ENCODE measurements around the gene TIMM50.
"Not testable (repeated sequence)": the region's sequence is repeated elsewhere in the genome, so short reads cannot be mapped to it uniquely, and the experiment has no call there.

Gene TIMM50

DNA sequence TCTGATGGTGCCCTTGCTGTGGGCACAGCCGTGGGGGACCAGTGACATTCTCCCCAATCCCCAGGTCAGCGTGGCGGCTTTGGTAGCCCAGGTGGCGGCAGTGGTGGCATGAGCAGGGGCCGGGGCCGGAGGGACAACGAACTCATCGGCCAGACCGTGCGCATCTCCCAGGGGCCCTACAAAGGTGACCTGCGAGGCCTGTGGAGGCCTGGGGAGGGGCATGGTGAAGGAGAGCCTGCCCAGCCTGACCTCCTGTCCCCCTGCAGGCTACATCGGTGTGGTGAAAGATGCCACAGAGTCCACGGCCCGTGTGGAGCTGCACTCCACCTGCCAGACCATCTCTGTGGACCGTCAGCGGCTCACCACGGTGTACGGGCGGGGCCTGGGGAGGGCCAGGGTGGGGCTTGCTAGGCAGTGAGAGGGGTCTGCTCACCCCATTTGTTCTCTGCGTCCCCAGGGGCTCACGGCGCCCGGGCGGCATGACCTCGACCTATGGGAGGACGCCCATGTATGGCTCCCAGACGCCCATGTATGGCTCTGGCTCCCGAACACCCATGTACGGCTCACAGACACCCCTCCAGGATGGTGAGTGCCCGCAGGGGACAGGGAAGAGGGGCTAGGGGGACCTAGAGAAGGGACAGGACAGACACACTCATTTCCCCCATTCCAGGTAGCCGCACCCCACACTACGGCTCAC is 7.7 kb upstream of the TIMM50 start:
- H3K36me3 ChIP-seq (ENCODE audit: insufficient read depth, low read depth, low read length) = peaks cover 86% of the 10 kb centered on the region

DNA sequence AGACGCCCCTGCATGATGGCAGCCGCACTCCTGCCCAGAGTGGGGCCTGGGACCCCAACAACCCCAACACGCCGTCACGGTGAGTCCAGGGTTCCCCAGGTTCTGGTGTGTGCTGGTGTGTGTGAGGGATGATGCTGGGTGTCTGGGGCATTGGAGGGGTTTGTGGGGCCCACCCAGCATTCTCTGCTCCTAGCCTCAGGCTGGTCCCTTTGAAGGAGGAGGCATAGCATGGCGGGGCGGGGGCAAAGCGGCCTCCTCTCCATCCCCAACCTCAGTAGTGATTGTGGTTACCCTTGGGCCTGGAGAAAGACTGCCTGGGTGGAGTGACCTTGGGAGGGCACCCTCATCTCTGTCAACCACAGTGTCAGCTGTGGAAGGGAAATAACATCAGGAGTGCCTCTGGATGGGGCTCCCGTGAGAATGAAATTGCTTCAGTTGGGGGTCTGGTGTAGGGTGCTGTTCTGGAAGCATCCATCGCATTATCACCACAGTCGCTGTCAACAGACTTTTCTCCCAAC is 7.1 kb upstream of the TIMM50 start:
- H3K4me1 ChIP-seq (ENCODE audit: insufficient read depth, low read length) = no peaks in the 10 kb centered on the region
- no peaks in the 10 kb centered on the region for H3K27me3 ChIP-seq (ENCODE audit: insufficient read depth, low read length)
- H3K9me3 ChIP-seq (ENCODE audit: insufficient read depth, low read depth, low read length) = no peaks in the 10 kb centered on the region
- H3K4me3 ChIP-seq (ENCODE audit: low read length) = no peak overlapping the region
- H3K27ac ChIP-seq (ENCODE audit: low read length) = no peak overlapping the region
- H3K9ac ChIP-seq (ENCODE audit: low read depth, low read length) = no peak overlapping the region
- H3K36me3 ChIP-seq (ENCODE audit: insufficient read depth, low read depth, low read length) = peaks cover 80% of the 10 kb centered on the region

More for the DNA sequence above, 7.7 kb upstream of the TIMM50 start:
- Histone ChIP-seq H3K27ac (ENCODE audit: low read length) (no peak overlapping the region), H3K27me3 (ENCODE audit: insufficient read depth, low read length) (no peaks in the 10 kb centered on the region), H3K9me3 (ENCODE audit: insufficient read depth, low read depth, low read length) (no peaks in the 10 kb centered on the region), H3K4me1 (ENCODE audit: insufficient read depth, low read length) (no peaks in the 10 kb centered on the region), H3K4me3 (ENCODE audit: low read length) (no peak overlapping the region), H3K9ac (ENCODE audit: low read depth, low read length) (no peak overlapping the region)

DNA sequence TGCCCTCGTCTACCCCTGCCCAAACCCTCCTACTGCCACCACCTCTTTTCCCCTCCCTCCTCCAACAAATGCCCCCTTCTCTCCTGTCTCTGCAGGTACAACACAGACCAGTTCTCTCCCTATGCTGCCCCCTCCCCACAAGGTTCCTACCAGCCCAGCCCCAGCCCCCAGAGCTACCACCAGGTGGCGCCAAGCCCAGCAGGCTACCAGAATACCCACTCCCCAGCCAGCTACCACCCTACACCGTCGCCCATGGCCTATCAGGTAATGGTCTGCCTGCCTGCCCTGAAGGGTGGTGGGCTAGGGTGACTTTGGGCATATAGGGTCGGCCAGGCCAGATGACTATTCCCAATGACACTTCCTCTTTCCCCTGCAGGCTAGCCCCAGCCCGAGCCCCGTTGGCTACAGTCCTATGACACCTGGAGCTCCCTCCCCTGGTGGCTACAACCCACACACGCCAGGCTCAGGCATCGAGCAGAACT is 6.5 kb upstream of the TIMM50 start:
- no peaks in the 10 kb centered on the region for H3K4me1 ChIP-seq (ENCODE audit: insufficient read depth, low read length)
- H3K4me3 ChIP-seq (ENCODE audit: low read length) = no peak overlapping the region
- no peak overlapping the region for H3K27ac ChIP-seq (ENCODE audit: low read length)
- no peak overlapping the region for H3K9ac ChIP-seq (ENCODE audit: low read depth, low read length)
- H3K9me3 ChIP-seq (ENCODE audit: insufficient read depth, low read depth, low read length) = no peaks in the 10 kb centered on the region
- H3K36me3 ChIP-seq (ENCODE audit: insufficient read depth, low read depth, low read length) = peaks cover 73% of the 10 kb centered on the region
- H3K27me3 ChIP-seq (ENCODE audit: insufficient read depth, low read length) = no peaks in the 10 kb centered on the region

DNA sequence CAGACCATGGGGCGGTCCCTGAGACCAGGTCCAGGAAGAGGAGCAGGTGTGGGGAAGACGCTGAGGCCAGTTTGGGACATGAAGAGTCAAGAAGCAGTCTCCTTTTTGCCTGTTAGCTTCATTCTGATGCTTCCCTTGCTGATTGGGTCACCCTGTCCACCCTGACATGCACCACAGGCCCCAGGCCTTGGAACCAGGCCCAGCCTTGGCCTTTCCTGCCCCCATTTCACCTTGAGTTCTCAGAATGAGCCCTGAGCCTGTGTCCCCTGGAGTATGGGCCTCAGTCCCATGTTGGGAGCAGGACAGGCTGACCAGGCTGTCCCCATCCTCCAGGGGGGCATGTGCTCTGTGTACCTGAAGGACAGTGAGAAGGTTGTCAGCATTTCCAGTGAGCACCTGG is 4.9 kb upstream of the TIMM50 start:
- H3K4me1 ChIP-seq (ENCODE audit: insufficient read depth, low read length) = no peaks in the 10 kb centered on the region
- no peak overlapping the region for H3K9ac ChIP-seq (ENCODE audit: low read depth, low read length)
- H3K9me3 ChIP-seq (ENCODE audit: insufficient read depth, low read depth, low read length) = no peaks in the 10 kb centered on the region
- no peak overlapping the region for H3K27ac ChIP-seq (ENCODE audit: low read length)
- no peak overlapping the region for H3K4me3 ChIP-seq (ENCODE audit: low read length)
- H3K36me3 ChIP-seq (ENCODE audit: insufficient read depth, low read depth, low read length) = peaks cover 57% of the 10 kb centered on the region
- H3K27me3 ChIP-seq (ENCODE audit: insufficient read depth, low read length) = no peaks in the 10 kb centered on the region

DNA sequence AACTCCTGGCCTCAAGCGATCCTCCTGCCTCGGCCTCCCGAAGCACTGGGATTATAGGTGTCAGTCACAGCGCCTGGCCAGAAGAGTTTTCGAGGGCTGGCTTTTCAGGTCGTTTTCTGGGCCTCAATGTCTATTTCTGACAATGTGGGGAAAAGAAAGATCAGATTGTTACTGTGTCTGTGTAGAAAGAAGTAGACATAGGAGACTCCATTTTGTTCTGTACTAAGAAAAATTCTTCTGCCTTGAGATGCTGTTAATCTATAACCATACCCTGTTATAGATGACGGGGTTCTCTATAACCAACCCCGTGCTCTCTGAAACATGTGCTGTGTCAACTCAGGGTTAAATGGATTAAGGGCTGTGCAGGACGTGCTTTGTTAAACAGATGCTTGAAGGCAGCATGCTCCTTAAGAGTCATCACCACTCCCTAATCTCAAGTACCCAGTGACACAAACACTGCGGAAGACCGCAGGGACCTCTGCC is 1.3 kb upstream of the TIMM50 start:
- not testable (repeated sequence) for H3K9me3 ChIP-seq (ENCODE audit: insufficient read depth, low read depth, low read length); H3K27ac ChIP-seq (ENCODE audit: low read length); H3K9ac ChIP-seq (ENCODE audit: low read depth, low read length); H3K4me1 ChIP-seq (ENCODE audit: insufficient read depth, low read length); H3K4me3 ChIP-seq (ENCODE audit: low read length); H3K27me3 ChIP-seq (ENCODE audit: insufficient read depth, low read length)
- H3K36me3 ChIP-seq (ENCODE audit: insufficient read depth, low read depth, low read length) = peaks cover 40% of the 10 kb centered on the region

DNA sequence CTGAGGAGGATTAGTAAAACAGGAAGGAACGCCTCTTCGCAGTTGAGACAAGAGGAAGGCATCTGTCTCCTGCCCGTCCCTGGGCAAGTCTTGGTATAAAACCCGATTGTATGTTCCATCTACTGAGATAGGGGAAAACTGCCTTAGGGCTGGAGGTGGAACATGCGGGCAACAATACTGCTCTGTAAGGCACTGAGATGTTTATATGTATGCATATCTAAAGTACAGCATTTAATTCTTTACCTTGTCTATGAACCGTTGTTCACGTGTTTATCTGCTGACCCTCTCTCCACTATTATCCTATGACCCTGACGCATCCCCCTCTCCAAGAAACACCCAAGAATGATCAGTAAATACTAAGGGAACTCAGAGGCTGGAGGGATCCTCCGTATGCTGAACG is 722 bp upstream of the TIMM50 start:
- peak overlapping the region; percentile 99 for H3K4me3 ChIP-seq (ENCODE audit: low read length)
- peaks cover 39% of the 10 kb centered on the region for H3K36me3 ChIP-seq (ENCODE audit: insufficient read depth, low read depth, low read length)
- H3K9ac ChIP-seq (ENCODE audit: low read depth, low read length) = peak overlapping the region; percentile 99; the same call in 1 of the 2 replicates
- H3K27ac ChIP-seq (ENCODE audit: low read length) = no peak overlapping the region
- peaks cover 4% of the 10 kb centered on the region; the same call in 1 of the 2 replicates for H3K4me1 ChIP-seq (ENCODE audit: insufficient read depth, low read length)
- H3K27me3 ChIP-seq (ENCODE audit: insufficient read depth, low read length) = no peaks in the 10 kb centered on the region
- H3K9me3 ChIP-seq (ENCODE audit: insufficient read depth, low read depth, low read length) = no peaks in the 10 kb centered on the region

DNA sequence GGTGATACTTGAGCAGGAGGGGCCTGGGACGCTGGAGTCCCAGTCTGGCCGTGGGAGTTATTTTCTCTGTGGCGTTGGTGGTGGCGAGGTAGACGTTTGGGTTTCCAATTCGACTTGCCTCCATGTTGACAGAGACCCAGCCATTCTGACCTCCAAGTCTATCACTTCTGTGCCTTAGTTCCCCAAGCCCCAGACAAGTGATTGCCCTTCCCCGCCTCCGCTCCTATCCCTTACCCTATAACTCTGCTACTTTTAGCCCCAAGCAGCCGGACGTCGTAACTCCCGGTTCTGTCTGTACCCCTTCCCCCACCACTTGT is 549 bp downstream of the TIMM50 start:
- Histone ChIP-seq H3K27ac (ENCODE audit: low read length) (peak overlapping the region; percentile 68), H3K4me3 (ENCODE audit: low read length) (peak overlapping the region; percentile 99), H3K4me1 (ENCODE audit: insufficient read depth, low read length) (peaks cover 4% of the 10 kb centered on the region; the same call in 1 of the 2 replicates), H3K36me3 (ENCODE audit: insufficient read depth, low read depth, low read length) (peaks cover 43% of the 10 kb centered on the region), H3K9ac (ENCODE audit: low read depth, low read length) (peak overlapping the region; percentile 99), H3K27me3 (ENCODE audit: insufficient read depth, low read length) (no peaks in the 10 kb centered on the region), H3K9me3 (ENCODE audit: insufficient read depth, low read depth, low read length) (no peaks in the 10 kb centered on the region)

DNA sequence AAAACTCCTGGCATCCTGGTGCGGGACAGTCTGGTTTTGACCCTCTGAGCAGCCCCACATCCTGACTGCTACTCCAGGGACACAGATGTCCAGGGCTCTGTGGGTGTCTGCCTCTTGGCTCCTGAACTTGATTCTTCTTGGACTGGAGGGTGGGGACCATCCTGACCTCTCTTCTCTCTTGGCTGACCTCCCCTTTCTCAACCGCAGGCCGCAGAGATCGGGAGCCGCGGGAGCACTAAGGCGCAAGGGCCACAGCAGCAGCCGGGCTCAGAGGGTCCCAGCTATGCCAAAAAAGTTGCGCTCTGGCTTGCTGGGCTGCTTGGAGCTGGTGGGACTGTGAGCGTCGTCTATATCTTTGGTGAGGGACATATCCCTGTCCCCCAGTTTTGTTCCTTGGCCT is 1.0 kb downstream of the TIMM50 start:
- Histone ChIP-seq H3K36me3 (ENCODE audit: insufficient read depth, low read depth, low read length) (peaks cover 43% of the 10 kb centered on the region), H3K9ac (ENCODE audit: low read depth, low read length) (peak overlapping the region; percentile 99), H3K27me3 (ENCODE audit: insufficient read depth, low read length) (no peaks in the 10 kb centered on the region), H3K4me1 (ENCODE audit: insufficient read depth, low read length) (peaks cover 4% of the 10 kb centered on the region; the same call in 1 of the 2 replicates), H3K27ac (ENCODE audit: low read length) (peak overlapping the region; percentile 68), H3K4me3 (ENCODE audit: low read length) (peak overlapping the region; percentile 99), H3K9me3 (ENCODE audit: insufficient read depth, low read depth, low read length) (no peaks in the 10 kb centered on the region)

DNA sequence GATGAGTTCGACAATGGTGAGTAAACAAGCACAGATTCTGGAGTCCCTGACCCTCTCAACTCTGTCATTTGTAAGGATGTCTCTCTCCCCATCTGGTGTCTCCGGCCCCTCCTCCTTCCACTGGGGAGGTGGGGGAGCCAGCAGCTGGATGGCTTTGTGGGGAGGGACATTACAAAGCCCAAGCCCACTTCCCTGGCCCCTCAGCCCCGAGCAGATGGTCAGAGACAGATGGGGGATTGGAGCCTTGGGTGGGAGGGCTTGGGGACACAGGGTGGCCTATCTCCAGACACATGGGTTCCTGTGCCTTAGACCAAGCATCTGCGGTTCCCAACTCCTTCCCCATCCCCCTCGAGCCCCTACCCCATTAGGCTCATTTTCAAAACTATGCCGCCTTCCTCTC is 2.5 kb downstream of the TIMM50 start:
- H3K4me1 ChIP-seq (ENCODE audit: insufficient read depth, low read length) = peaks cover 4% of the 10 kb centered on the region; the same call in 1 of the 2 replicates
- no peak overlapping the region for H3K27ac ChIP-seq (ENCODE audit: low read length)
- H3K27me3 ChIP-seq (ENCODE audit: insufficient read depth, low read length) = no peaks in the 10 kb centered on the region
- no peak overlapping the region for H3K4me3 ChIP-seq (ENCODE audit: low read length)
- H3K36me3 ChIP-seq (ENCODE audit: insufficient read depth, low read depth, low read length) = peaks cover 50% of the 10 kb centered on the region
- H3K9me3 ChIP-seq (ENCODE audit: insufficient read depth, low read depth, low read length) = no peaks in the 10 kb centered on the region
- no peak overlapping the region for H3K9ac ChIP-seq (ENCODE audit: low read depth, low read length)

DNA sequence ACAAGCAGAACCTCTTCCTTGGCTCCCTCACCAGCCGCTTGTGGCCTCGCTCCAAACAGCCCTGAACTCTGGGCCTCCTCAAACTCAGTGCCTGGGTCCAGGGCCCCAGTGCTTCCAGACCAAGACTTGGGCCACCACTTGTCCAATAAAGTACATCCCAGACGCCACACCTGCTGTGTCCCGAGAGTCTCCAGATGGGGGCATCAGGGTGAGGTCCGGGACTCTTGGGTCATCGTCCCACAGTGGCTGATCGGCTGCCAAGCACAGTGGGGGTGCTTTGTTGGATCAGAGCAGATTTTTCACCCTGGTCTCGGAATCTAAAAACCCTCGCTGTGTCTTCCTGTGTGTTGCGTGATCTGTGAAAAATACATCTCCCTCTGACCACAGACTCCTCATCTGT is 9.1 kb downstream of the TIMM50 start:
- Histone ChIP-seq H3K4me3 (ENCODE audit: low read length) (no peak overlapping the region), H3K9ac (ENCODE audit: low read depth, low read length) (no peak overlapping the region), H3K9me3 (ENCODE audit: insufficient read depth, low read depth, low read length) (no peaks in the 10 kb centered on the region), H3K27me3 (ENCODE audit: insufficient read depth, low read length) (no peaks in the 10 kb centered on the region), H3K27ac (ENCODE audit: low read length) (no peak overlapping the region), H3K4me1 (ENCODE audit: insufficient read depth, low read length) (no peaks in the 10 kb centered on the region), H3K36me3 (ENCODE audit: insufficient read depth, low read depth, low read length) (peaks cover 60% of the 10 kb centered on the region)

DNA sequence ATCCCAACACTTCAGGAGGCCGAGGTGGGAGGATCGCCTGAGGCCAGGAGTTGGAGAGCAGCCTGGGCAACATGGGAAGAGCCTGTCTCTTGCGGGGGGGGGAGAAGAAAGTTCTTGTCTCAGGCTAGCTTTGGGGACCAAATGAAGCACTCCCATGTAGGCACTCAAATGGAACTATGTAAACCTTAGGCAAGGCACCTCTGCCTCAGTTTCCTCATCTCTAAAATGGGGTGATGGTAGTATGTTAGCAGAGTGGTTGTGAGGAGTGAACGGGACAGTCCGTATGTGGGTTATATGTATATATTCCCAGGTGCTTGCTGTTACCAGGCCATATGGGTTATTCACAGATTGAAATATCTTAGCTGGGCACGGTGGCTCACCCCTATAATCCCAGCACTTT is 11.6 kb downstream of the TIMM50 start:
- Histone ChIP-seq H3K9ac (ENCODE audit: low read depth, low read length) (no peak overlapping the region), H3K4me1 (ENCODE audit: insufficient read depth, low read length) (no peaks in the 10 kb centered on the region), H3K27ac (ENCODE audit: low read length) (no peak overlapping the region), H3K9me3 (ENCODE audit: insufficient read depth, low read depth, low read length) (no peaks in the 10 kb centered on the region), H3K4me3 (ENCODE audit: low read length) (no peak overlapping the region), H3K36me3 (ENCODE audit: insufficient read depth, low read depth, low read length) (peaks cover 37% of the 10 kb centered on the region), H3K27me3 (ENCODE audit: insufficient read depth, low read length) (peaks cover 4% of the 10 kb centered on the region; the same call in 1 of the 2 replicates)

DNA sequence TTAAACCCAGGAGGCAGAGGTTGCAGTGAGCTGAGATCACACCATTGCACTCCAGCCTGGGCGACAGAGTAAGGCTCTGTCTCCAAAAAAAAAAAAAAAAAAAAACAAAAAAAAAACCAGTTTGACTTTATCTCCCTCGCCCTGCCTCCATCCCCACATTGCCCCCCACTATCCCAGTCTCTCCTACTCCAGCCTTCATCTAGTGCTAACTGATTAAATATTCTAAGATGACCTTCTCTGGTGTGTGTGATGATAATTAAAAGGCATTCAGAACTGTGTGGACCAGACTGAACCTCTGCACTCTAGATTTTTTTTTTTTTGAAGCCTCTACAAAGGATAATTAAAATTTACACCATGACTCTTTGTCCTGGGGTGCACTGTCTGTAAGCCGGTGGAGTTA is 12.2 kb downstream of the TIMM50 start:
- H3K4me3 ChIP-seq (ENCODE audit: low read length) = no peak overlapping the region
- no peak overlapping the region for H3K27ac ChIP-seq (ENCODE audit: low read length)
- H3K36me3 ChIP-seq (ENCODE audit: insufficient read depth, low read depth, low read length) = peaks cover 36% of the 10 kb centered on the region
- no peak overlapping the region for H3K9ac ChIP-seq (ENCODE audit: low read depth, low read length)
- no peaks in the 10 kb centered on the region for H3K9me3 ChIP-seq (ENCODE audit: insufficient read depth, low read depth, low read length)
- peaks cover 10% of the 10 kb centered on the region; the same call in 1 of the 2 replicates for H3K27me3 ChIP-seq (ENCODE audit: insufficient read depth, low read length)
- no peaks in the 10 kb centered on the region for H3K4me1 ChIP-seq (ENCODE audit: insufficient read depth, low read length)

Measured in iPS-20b (cell line).